ENCODE data around the gene C1QC.

The C1QC gene

DNA sequence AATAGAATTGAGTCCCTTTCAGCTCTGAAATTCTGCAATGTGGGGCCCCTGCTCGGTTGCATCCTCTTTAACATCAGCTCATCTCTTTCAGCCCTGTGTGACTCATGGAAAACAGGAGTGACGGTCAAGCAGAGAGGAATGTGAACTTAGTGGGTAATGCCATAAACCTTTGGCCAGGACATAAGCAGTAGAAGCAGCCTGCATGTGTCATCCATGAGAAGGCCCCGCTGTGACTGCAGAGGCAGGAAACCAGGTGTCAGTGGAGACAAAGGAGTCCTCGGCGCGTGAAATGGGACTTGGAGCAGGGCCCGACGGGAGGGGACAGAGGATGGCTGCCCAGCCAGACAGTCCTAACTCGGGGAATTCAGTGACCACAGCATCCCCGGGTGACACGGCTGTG is 46.1 kb downstream of the C1QC start:
- no peak overlapping the region for H3K9ac ChIP-seq (ENCODE audit: low read depth in 1 of 2, low read length in 2 of 2)
- H3K9me3 ChIP-seq (ENCODE audit: control insufficient read depth in 1 of 2, low read length in 2 of 2) = no peaks in the 10 kb centered on the region
- H3K36me3 ChIP-seq (ENCODE audit: control insufficient read depth in 1 of 2, insufficient read depth in 2 of 2, low read length in 2 of 2) = no peaks in the 10 kb centered on the region
- H3K27ac ChIP-seq (ENCODE audit: low read depth, low read length) = no peak overlapping the region
- no peak overlapping the region for H3K4me3 ChIP-seq (ENCODE audit: low read depth in 1 of 2, low read length in 2 of 2)
- no peaks in the 10 kb centered on the region for H3K27me3 ChIP-seq (ENCODE audit: control insufficient read depth in 1 of 2, insufficient read depth in 2 of 2, low read length in 2 of 2)
- H3K4me1 ChIP-seq (ENCODE audit: control insufficient read depth in 1 of 2, insufficient read depth in 2 of 2, low read length in 2 of 2) = no peaks in the 10 kb centered on the region

- Histone ChIP-seq H3K4me3 (ENCODE audit: low read depth in 1 of 2, low read length in 2 of 2) (no peak overlapping the region), H3K27ac (ENCODE audit: low read depth, low read length) (no peak overlapping the region), H3K36me3 (ENCODE audit: control insufficient read depth in 1 of 2, insufficient read depth in 2 of 2, low read length in 2 of 2) (no peaks in the 10 kb centered on the region), H3K4me1 (ENCODE audit: control insufficient read depth in 1 of 2, insufficient read depth in 2 of 2, low read length in 2 of 2) (no peaks in the 10 kb centered on the region), H3K27me3 (ENCODE audit: control insufficient read depth in 1 of 2, insufficient read depth in 2 of 2, low read length in 2 of 2) (no peaks in the 10 kb centered on the region), H3K9me3 (ENCODE audit: control insufficient read depth in 1 of 2, low read length in 2 of 2) (no peaks in the 10 kb centered on the region), H3K9ac (ENCODE audit: low read depth in 1 of 2, low read length in 2 of 2) (no peak overlapping the region)
These were observed 47.8 kb downstream of the C1QC start for GRCh38 chr1:22691031-22691753.

GRCh38 chr1:22694172-22694571 is 50.7 kb downstream of the C1QC start:
- Histone ChIP-seq H3K36me3 (ENCODE audit: control insufficient read depth in 1 of 2, insufficient read depth in 2 of 2, low read length in 2 of 2) (no peaks in the 10 kb centered on the region), H3K4me3 (ENCODE audit: low read depth in 1 of 2, low read length in 2 of 2) (no peak overlapping the region), H3K27me3 (ENCODE audit: control insufficient read depth in 1 of 2, insufficient read depth in 2 of 2, low read length in 2 of 2) (no peaks in the 10 kb centered on the region), H3K9ac (ENCODE audit: low read depth in 1 of 2, low read length in 2 of 2) (no peak overlapping the region), H3K9me3 (ENCODE audit: control insufficient read depth in 1 of 2, low read length in 2 of 2) (no peaks in the 10 kb centered on the region), H3K4me1 (ENCODE audit: control insufficient read depth in 1 of 2, insufficient read depth in 2 of 2, low read length in 2 of 2) (peaks cover 6% of the 10 kb centered on the region in 2 donors), H3K27ac (ENCODE audit: low read depth, low read length) (no peak overlapping the region)

GRCh38 chr1:22696610-22697009 is 53.2 kb downstream of the C1QC start:
- no peak overlapping the region for H3K27ac ChIP-seq (ENCODE audit: low read depth, low read length)

More at GRCh38 chr1:22696610-22697009, 53.2 kb downstream of the C1QC start:
- Histone ChIP-seq H3K27me3 (ENCODE audit: control insufficient read depth in 1 of 2, insufficient read depth in 2 of 2, low read length in 2 of 2) (no peaks in the 10 kb centered on the region), H3K36me3 (ENCODE audit: control insufficient read depth in 1 of 2, insufficient read depth in 2 of 2, low read length in 2 of 2) (no peaks in the 10 kb centered on the region), H3K4me1 (ENCODE audit: control insufficient read depth in 1 of 2, insufficient read depth in 2 of 2, low read length in 2 of 2) (peaks cover 11 to 16% of the 10 kb centered on the region in 2 donors), H3K9me3 (ENCODE audit: control insufficient read depth in 1 of 2, low read length in 2 of 2) (no peaks in the 10 kb centered on the region), H3K9ac (ENCODE audit: low read depth in 1 of 2, low read length in 2 of 2) (no peak overlapping the region), H3K4me3 (ENCODE audit: low read depth in 1 of 2, low read length in 2 of 2) (no peak overlapping the region)

All from duodenal mucosa (tissue), 2 donors.